Prostate gland (tissue), 2 donors: Measurements from ENCODE around the gene TMEM242.
"Not testable (repeated sequence)": the region's sequence is repeated elsewhere in the genome, so short reads cannot be mapped to it uniquely, and the experiment has no call there.

ENCODE experiments used
- POLR2A ChIP-seq: fragments of 450-650 bp; IDR thresholded peaks from one replicate; pipeline ENCODE4 v1.6.1; 2016; ENCODE audit warnings: antibody characterized with exemption, mild to moderate bottlenecking
- POLR2AphosphoS5 ChIP-seq: sonication (generic); formaldehyde crosslinking; IDR thresholded peaks from one replicate; pipeline ENCODE4 v1.6.1; 2017; ENCODE audit warnings: antibody characterized with exemption
- TF ChIP-seq, protein P1 (sequence below), 4 experiments: fragments of 200-600 bp in 2 of 4; fragments of 450-650 bp in 2 of 4; sonication (generic) in 2 of 4; IDR thresholded peaks; 1 replicate in 3 of 4; 2 replicates in 1 of 4; pipeline ENCODE4 v1.5.1; 2016 to 2019; ENCODE audit warnings: antibody characterized with exemption in 4 of 4, mild to moderate bottlenecking in 2 of 4, moderate library complexity in 2 of 4

GRCh38 chr6:157310693-157311092 is 12.6 kb downstream of the TMEM242 start:
- TF ChIP-seq POLR2A, POLR2AphosphoS5: not testable (repeated sequence)
- TF ChIP-seq, protein P1, sequence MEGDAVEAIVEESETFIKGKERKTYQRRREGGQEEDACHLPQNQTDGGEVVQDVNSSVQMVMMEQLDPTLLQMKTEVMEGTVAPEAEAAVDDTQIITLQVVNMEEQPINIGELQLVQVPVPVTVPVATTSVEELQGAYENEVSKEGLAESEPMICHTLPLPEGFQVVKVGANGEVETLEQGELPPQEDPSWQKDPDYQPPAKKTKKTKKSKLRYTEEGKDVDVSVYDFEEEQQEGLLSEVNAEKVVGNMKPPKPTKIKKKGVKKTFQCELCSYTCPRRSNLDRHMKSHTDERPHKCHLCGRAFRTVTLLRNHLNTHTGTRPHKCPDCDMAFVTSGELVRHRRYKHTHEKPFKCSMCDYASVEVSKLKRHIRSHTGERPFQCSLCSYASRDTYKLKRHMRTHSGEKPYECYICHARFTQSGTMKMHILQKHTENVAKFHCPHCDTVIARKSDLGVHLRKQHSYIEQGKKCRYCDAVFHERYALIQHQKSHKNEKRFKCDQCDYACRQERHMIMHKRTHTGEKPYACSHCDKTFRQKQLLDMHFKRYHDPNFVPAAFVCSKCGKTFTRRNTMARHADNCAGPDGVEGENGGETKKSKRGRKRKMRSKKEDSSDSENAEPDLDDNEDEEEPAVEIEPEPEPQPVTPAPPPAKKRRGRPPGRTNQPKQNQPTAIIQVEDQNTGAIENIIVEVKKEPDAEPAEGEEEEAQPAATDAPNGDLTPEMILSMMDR (IDR thresholded peaks at IDR 0.05), result not testable (repeated sequence)
